GM18520 (cell line): ENCODE measurements around the gene ELOVL1.

Experiments
- ATAC-seq: cut with Tn5 transposase; IDR thresholded peaks from one replicate; pipeline ENCODE4 v1.9.1; 2021; ENCODE audit not compliant: unreplicated experiment

The ELOVL1 gene

DNA sequence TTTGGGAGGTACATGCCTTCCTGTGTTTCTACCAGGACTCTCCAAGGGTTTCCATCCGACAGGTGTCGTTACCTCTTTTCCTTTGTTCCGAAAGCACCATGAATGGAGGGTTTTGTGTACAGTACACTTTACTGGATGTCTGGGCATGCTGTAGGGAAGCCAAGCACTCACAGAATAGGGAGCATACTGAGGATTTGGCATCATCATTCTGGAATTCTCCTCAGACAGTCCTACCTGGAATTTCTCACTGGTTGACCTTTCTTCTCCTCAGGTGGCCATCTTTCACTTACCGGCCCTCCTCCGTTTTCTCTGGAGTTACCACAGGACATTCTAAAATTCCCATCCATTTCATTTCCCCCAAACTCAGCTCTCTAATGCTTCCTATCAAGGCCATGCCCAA lies 36.1 kb downstream of the ELOVL1 start:
- no peak for ATAC-seq

- ATAC-seq = no peak
Observed at GRCh38 chr1:43329995-43330751, 37.6 kb downstream of the ELOVL1 start.

DNA sequence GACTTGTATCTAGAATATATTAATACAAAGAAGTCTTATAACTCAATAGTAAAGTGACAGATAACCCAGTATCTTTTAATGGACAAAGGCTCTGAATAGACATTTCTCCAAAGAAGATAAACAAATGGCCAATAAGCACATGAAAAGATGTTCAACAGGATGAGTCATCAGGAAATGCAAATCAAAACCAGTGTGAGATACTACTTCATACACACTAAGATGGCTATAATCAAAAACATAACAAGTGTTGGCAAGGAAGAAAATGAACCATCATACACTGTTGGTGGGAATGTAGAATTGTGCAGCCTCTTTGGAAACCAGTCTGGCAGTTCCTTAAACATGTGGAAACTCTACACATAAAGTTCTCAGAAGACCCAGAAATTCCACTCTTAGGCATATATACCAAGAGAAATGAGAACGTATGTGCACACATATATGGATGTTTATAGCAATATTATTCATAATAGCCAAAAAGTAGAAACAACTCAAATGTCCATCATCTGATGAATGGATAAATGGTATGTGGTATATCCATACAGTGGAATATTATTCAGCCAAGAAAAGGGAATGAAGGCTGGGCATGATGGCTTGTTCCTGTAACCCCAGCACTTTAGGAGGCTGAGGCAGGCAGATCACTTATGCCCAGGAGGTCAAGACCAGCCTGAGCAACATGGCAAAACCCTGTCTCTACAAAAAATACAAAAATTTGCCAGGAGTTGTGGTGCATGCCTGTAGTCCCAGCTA lies 40.1 kb downstream of the ELOVL1 start:
- no peak for ATAC-seq

DNA sequence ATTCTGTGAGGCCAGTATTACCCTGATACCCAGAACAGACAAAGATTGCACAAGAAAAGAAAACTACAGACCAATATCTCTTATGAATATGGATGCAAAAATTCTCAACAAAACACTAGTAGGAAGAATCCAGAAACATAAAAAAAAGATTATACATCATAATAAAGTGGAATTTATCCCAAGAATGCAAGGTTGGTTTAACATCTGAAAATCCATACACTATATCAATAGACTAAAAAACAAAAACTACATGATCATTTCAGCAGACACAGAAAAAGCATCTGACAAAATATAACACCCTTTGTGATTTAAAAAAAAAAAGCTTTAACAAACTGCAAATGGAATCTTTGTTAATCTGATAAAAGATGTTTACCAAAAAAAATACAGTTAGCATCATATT lies 42.4 kb downstream of the ELOVL1 start:
- ATAC-seq = no peak

GRCh38 chr1:43324810-43325209 lies 43.0 kb downstream of the ELOVL1 start:
- no peak for ATAC-seq

DNA sequence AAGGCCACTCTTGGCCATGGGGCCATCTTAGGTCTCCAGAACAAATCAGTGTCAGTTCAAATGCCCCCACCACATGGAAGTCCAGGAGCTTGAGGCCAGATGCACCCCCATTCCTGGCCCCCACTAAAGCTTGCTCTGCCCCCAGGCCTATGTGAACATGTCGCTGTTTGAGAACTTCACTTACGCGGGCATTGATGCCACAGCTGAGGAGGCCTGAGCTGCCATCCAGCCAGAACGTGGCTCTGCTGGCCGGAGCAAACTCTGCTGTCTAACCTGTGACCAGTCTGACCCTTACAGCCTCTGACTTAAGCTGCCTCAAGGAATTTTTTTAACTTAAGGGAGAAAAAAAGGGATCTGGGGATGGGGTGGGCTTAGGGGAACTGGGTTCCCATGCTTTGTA lies 45.3 kb downstream of the ELOVL1 start:
- ATAC-seq = no peak

- no peak for ATAC-seq
Observed at GRCh38 chr1:43321331-43321891, 46.4 kb downstream of the ELOVL1 start.

DNA sequence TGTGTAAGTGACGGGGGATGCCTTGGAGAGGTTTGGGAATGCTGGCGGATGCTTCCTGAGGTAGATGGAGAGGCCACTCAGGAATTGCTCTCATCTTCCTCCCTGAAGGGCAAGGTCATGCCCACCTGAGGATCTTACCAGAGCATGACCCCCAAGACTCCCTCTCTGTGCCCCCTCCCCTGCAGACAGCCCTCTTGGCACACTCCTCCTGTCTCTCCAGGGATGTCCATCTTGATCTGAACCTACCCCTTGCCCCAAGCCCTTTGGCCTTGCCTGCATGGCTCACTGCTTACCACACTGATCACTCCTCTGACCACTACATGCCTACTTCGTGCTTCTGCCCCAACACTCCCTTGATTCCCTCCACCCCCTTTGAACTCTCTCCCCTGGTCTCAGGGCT lies 48.0 kb downstream of the ELOVL1 start:
- no peak for ATAC-seq

- no peak for ATAC-seq
Observed at GRCh38 chr1:43319288-43319687, 48.5 kb downstream of the ELOVL1 start.

GRCh38 chr1:43318831-43319230 lies 49.0 kb downstream of the ELOVL1 start:
- ATAC-seq = no peak

DNA sequence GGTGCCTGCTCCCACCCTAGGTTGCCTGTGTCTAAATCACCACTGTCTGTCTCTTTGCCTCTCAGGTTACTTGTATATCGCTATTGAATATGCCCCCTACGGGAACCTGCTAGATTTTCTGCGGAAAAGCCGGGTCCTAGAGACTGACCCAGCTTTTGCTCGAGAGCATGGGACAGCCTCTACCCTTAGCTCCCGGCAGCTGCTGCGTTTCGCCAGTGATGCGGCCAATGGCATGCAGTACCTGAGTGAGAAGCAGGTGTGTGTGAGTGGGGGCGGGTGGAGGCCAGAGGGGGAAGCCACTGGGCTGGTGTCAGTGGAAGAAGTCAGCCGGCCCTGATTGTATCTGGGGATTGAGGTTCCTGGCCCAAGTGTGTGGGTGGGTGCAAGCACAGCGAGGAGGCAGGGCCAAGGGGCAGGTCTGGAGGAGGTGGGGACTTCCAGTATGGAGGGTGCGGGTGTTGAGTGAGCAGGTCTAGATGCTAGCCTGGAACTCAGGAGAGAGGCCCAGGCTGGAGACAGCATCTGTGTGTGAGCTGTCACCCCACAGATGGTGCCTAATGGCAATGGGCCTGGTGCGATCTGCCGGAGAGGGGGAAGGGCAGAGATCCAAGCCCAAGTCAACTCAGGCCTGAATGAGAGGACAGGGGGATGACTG lies 49.9 kb downstream of the ELOVL1 start:
- ATAC-seq = no peak

DNA sequence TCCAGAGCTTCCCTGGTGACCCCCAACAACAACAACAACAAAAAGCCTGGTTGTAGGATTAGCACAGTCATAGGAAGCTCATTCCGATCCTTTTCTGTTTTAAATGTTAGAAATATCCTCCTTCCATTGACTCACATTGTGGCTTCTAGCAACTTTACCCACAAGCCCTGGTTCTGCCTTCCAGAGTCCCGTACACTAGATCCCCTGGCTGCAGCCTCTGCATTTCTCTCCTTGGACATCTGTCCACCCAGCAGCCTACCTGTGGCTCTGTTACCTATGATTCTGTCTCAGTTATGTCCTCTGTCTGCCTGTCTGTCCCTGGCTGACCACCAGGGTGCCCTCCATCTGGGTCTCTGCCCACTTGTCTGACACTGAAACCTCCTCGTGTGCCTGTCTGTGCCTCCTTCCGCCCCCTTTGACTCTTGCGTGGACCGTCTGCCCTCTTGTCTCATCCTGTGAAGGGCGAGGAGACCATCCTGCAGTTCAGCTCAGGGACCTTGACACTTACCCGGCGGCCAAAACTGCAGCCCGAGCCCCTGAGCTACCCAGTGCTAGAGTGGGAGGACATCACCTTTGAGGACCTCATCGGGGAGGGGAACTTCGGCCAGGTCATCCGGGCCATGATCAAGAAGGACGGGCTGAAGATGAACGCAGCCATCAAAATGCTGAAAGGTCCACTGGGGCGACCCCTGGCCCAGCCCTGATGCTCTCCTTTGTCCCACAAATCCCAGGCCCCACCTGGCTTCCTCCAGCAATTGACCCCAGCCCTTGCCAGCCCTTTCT lies 50.9 kb downstream of the ELOVL1 start:
- no peak for ATAC-seq

- no peak for ATAC-seq
Observed at GRCh38 chr1:43315963-43316737, 51.7 kb downstream of the ELOVL1 start.

GRCh38 chr1:43315481-43315880 lies 52.3 kb downstream of the ELOVL1 start:
- no peak for ATAC-seq

GRCh38 chr1:43314233-43314632 lies 53.6 kb downstream of the ELOVL1 start:
- no peak for ATAC-seq

DNA sequence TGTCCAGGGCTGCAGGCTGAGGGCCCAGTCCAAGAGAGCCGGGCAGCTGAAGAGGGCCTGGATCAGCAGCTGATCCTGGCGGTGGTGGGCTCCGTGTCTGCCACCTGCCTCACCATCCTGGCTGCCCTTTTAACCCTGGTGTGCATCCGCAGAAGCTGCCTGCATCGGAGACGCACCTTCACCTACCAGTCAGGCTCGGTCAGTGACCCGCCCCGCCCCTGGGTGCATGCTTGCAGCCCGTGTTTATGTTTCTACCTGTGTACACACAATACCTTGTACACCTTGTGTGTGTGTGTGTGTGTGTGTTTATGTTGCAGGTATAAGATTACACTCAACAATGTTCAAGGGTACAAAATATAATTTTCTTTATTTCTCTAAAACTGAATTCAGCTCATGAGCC lies 54.0 kb downstream of the ELOVL1 start:
- ATAC-seq = no peak
